ENCODE data around the gene MRGPRE. TPM values are rescaled to one million over a fixed set of nuclear protein-coding genes. Genes with fewer than 3 reads are reported as not detected.

Gene MRGPRE
- total RNA-seq, 1 experiment from 2014 or later: not detected

GRCh38 chr11:3229673-3230630 lies 2.3 kb downstream of the MRGPRE start:
- Histone ChIP-seq H2AFZ (no peak overlapping the region), H3K36me3 (ENCODE audit: low read depth) (no peaks in the 10 kb centered on the region), H3K9me3 (ENCODE audit: insufficient read depth, low read depth) (no peaks in the 10 kb centered on the region), H3F3A (ENCODE audit: insufficient read depth, low read depth) (no peaks in the 10 kb centered on the region), H4K20me1 (ENCODE audit: insufficient read depth) (no peaks in the 10 kb centered on the region), H3K27ac (no peak overlapping the region), H3K79me2 (ENCODE audit: low read depth) (no peaks in the 10 kb centered on the region), H3K4me1 (replicated peaks; ENCODE audit: insufficient read depth) (no peaks in the 10 kb centered on the region), H3K4me3 (no peak overlapping the region), H3K4me2 (no peak overlapping the region), H3K9me2 (ENCODE audit: insufficient read depth) (no peaks in the 10 kb centered on the region), H3K27me3 (ENCODE audit: insufficient read depth, low read depth) (peaks cover 34% of the 10 kb centered on the region)
- no peak for DNase-seq
- no TSS peak for BruUV-seq (replicated peaks)
- intact Hi-C loops (cut with micrococcal nuclease; ENCODE audit: unreplicated experiment): no loop called here
- ChIA-PET CTCF (no interaction called here), POLR2A (ENCODE audit: unreplicated experiment) (no interaction called here)
- TF ChIP-seq CTCF (conservative IDR thresholded peaks at IDR 0.05) (no peak), EZH2 (IDR thresholded peaks at IDR 0.05; ENCODE audit: low read depth) (no peak)

GRCh38 chr11:3228445-3228829 lies 3.8 kb downstream of the MRGPRE start:
- TF ChIP-seq EZH2 (IDR thresholded peaks at IDR 0.05; ENCODE audit: low read depth) (no peak), CTCF (conservative IDR thresholded peaks at IDR 0.05) (no peak)
- no peaks in the 10 kb centered on the region for H3K79me2 ChIP-seq (ENCODE audit: low read depth)
- H3K4me1 ChIP-seq (replicated peaks; ENCODE audit: insufficient read depth): no peaks in the 10 kb centered on the region
- peaks cover 43% of the 10 kb centered on the region for H3K27me3 ChIP-seq (ENCODE audit: insufficient read depth, low read depth)
- CTCF ChIA-PET: no interaction called here
- no peaks in the 10 kb centered on the region for H3K9me3 ChIP-seq (ENCODE audit: insufficient read depth, low read depth)
- H3K27ac ChIP-seq: no peak overlapping the region
- no peak overlapping the region for H3K4me3 ChIP-seq
- POLR2A ChIA-PET (ENCODE audit: unreplicated experiment): no interaction called here
- no peaks in the 10 kb centered on the region for H3F3A ChIP-seq (ENCODE audit: insufficient read depth, low read depth)
- no peak overlapping the region for H2AFZ ChIP-seq
- intact Hi-C loops (cut with micrococcal nuclease; ENCODE audit: unreplicated experiment): no loop called here
- no peaks in the 10 kb centered on the region for H4K20me1 ChIP-seq (ENCODE audit: insufficient read depth)
- no peak for DNase-seq
- no peaks in the 10 kb centered on the region for H3K9me2 ChIP-seq (ENCODE audit: insufficient read depth)
- no TSS peak for BruUV-seq (replicated peaks)
- H3K4me2 ChIP-seq: no peak overlapping the region
- no peaks in the 10 kb centered on the region for H3K36me3 ChIP-seq (ENCODE audit: low read depth)

GRCh38 chr11:3227568-3228444 lies 4.4 kb downstream of the MRGPRE start:
- no peaks in the 10 kb centered on the region for H3K79me2 ChIP-seq (ENCODE audit: low read depth)
- BruUV-seq (replicated peaks): no TSS peak
- no peak overlapping the region for H2AFZ ChIP-seq
- no peak overlapping the region for H3K27ac ChIP-seq
- POLR2A ChIA-PET (ENCODE audit: unreplicated experiment): no interaction called here
- no peak overlapping the region for H3K4me3 ChIP-seq
- no peaks in the 10 kb centered on the region for H3F3A ChIP-seq (ENCODE audit: insufficient read depth, low read depth)
- H3K4me1 ChIP-seq (replicated peaks; ENCODE audit: insufficient read depth): no peaks in the 10 kb centered on the region
- CTCF ChIA-PET: no interaction called here
- no peak for DNase-seq
- no peaks in the 10 kb centered on the region for H3K36me3 ChIP-seq (ENCODE audit: low read depth)
- no peak for TF ChIP-seq EZH2 (IDR thresholded peaks at IDR 0.05; ENCODE audit: low read depth)
- TF ChIP-seq CTCF (conservative IDR thresholded peaks at IDR 0.05): no peak
- H3K4me2 ChIP-seq: no peak overlapping the region
- intact Hi-C loops (cut with micrococcal nuclease; ENCODE audit: unreplicated experiment): no loop called here
- no peaks in the 10 kb centered on the region for H3K9me2 ChIP-seq (ENCODE audit: insufficient read depth)
- H4K20me1 ChIP-seq (ENCODE audit: insufficient read depth): no peaks in the 10 kb centered on the region
- H3K9me3 ChIP-seq (ENCODE audit: insufficient read depth, low read depth): no peaks in the 10 kb centered on the region
- peaks cover 43% of the 10 kb centered on the region for H3K27me3 ChIP-seq (ENCODE audit: insufficient read depth, low read depth)

All from PC-9 (cell line).